HepG2 (cell line): ENCODE data around the gene FRMD4B.

Source experiments
- E2F5 ChIP-seq: sonication (generic); formaldehyde crosslinking; conservative IDR thresholded peaks from 2 replicates; pipeline ENCODE4 v1.4.0; 2020; ENCODE audit warnings: missing genetic modification reagents
- EHMT2 ChIP-seq: fragments of 200-600 bp; sonication (generic); IDR thresholded peaks from 2 replicates; pipeline ENCODE4 v1.7.0; 2017; ENCODE audit warnings: antibody characterized with exemption, low read depth, low read length, borderline replicate concordance
- ETV6 ChIP-seq: sonication (generic); formaldehyde crosslinking; conservative IDR thresholded peaks from 2 replicates; pipeline ENCODE4 v1.4.0; 2020; ENCODE audit warnings: missing genetic modification reagents
- EZH2 ChIP-seq: conservative IDR thresholded peaks from 2 replicates; pipeline ENCODE4 v1.6.1; 2012; ENCODE audit warnings: mild to moderate bottlenecking, low read depth, low read length, moderate library complexity
- MAX ChIP-seq: IDR thresholded peaks from 2 replicates; pipeline ENCODE4 v1.6.1; 2012; ENCODE audit warnings: inconsistent platforms
- MXD4 ChIP-seq: IDR thresholded peaks from 2 replicates; pipeline ENCODE4 v1.6.1; 2016; ENCODE audit warnings: mild to moderate bottlenecking, missing biosample characterization, missing genetic modification reagents
- POLR2A ChIP-seq, 2 experiments: IDR thresholded peaks; 2 replicates each; pipeline ENCODE4 v1.6.1; 2011; ENCODE audit warnings: low read depth in 2 of 2, low read length in 2 of 2, mild to moderate bottlenecking in 1 of 2, moderate library complexity in 1 of 2; ENCODE audit not compliant: insufficient read depth in 1 of 2
- PRDM10 ChIP-seq: sonication (generic); formaldehyde crosslinking; IDR thresholded peaks from 2 replicates; pipeline ENCODE4 v1.4.0; 2020; ENCODE audit warnings: low read depth, missing genetic modification reagents
- ZEB1 ChIP-seq: IDR thresholded peaks from 2 replicates; pipeline ENCODE4 v1.6.1; 2012; ENCODE audit warnings: mild to moderate bottlenecking, low read depth, inconsistent platforms; ENCODE audit not compliant: insufficient replicate concordance
- TF ChIP-seq, protein P1 (sequence below): sonication (generic); formaldehyde crosslinking; IDR thresholded peaks from 2 replicates; pipeline ENCODE4 v1.5.0; 2020; ENCODE audit warnings: mild to moderate bottlenecking, missing genetic modification reagents, moderate library complexity
- TF ChIP-seq, protein P2 (sequence below): sonication (generic); formaldehyde crosslinking; IDR thresholded peaks from 2 replicates; pipeline ENCODE4 v1.4.0; 2020; ENCODE audit warnings: missing genetic modification reagents
- TF ChIP-seq, protein P3 (sequence below): sonication (generic); formaldehyde crosslinking; IDR thresholded peaks from 2 replicates; pipeline ENCODE4 v1.4.0; 2020; ENCODE audit warnings: mild to moderate bottlenecking, missing genetic modification reagents

GRCh38 chr3:69121513-69121912, 264.4 kb downstream of the FRMD4B start:
- TF ChIP-seq POLR2A (IDR thresholded peaks at IDR 0.05; ENCODE audit: insufficient read depth in 1 of 2, low read depth in 2 of 2, low read length in 2 of 2) (no peak), MXD4 (no peak), PRDM10 (no peak), EHMT2 (no peak), E2F5 (CRISPR knock-in tag) (no peak), MAX (no peak), ETV6 (CRISPR knock-in tag) (no peak), EZH2 (no peak), ZEB1 (no peak)
- TF ChIP-seq, protein P1, sequence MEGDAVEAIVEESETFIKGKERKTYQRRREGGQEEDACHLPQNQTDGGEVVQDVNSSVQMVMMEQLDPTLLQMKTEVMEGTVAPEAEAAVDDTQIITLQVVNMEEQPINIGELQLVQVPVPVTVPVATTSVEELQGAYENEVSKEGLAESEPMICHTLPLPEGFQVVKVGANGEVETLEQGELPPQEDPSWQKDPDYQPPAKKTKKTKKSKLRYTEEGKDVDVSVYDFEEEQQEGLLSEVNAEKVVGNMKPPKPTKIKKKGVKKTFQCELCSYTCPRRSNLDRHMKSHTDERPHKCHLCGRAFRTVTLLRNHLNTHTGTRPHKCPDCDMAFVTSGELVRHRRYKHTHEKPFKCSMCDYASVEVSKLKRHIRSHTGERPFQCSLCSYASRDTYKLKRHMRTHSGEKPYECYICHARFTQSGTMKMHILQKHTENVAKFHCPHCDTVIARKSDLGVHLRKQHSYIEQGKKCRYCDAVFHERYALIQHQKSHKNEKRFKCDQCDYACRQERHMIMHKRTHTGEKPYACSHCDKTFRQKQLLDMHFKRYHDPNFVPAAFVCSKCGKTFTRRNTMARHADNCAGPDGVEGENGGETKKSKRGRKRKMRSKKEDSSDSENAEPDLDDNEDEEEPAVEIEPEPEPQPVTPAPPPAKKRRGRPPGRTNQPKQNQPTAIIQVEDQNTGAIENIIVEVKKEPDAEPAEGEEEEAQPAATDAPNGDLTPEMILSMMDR (CRISPR knock-in tag), result no peak
- TF ChIP-seq, protein P2, sequence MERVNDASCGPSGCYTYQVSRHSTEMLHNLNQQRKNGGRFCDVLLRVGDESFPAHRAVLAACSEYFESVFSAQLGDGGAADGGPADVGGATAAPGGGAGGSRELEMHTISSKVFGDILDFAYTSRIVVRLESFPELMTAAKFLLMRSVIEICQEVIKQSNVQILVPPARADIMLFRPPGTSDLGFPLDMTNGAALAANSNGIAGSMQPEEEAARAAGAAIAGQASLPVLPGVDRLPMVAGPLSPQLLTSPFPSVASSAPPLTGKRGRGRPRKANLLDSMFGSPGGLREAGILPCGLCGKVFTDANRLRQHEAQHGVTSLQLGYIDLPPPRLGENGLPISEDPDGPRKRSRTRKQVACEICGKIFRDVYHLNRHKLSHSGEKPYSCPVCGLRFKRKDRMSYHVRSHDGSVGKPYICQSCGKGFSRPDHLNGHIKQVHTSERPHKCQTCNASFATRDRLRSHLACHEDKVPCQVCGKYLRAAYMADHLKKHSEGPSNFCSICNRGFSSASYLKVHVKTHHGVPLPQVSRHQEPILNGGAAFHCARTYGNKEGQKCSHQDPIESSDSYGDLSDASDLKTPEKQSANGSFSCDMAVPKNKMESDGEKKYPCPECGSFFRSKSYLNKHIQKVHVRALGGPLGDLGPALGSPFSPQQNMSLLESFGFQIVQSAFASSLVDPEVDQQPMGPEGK, result no peak
- TF ChIP-seq, protein P3, sequence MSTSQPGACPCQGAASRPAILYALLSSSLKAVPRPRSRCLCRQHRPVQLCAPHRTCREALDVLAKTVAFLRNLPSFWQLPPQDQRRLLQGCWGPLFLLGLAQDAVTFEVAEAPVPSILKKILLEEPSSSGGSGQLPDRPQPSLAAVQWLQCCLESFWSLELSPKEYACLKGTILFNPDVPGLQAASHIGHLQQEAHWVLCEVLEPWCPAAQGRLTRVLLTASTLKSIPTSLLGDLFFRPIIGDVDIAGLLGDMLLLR (CRISPR knock-in tag), result no peak
